Gastrocnemius medialis (tissue), 4 donors: ENCODE measurements around the gene FAM83F.

Experiments
- CTCF ChIP-seq, 5 experiments: fragments of 450-650 bp in 3 of 5; fragments of 200-600 bp in 2 of 5; sonication (generic) in 2 of 5; IDR thresholded peaks in 4 of 5; conservative IDR thresholded peaks in 1 of 5; 1 replicate in 4 of 5; 2 replicates in 1 of 5; pipeline ENCODE4 v1.5.1; 2016 to 2019; ENCODE audit warnings: antibody characterized with exemption in 5 of 5, mild to moderate bottlenecking in 3 of 5, moderate library complexity in 3 of 5
- POLR2A ChIP-seq, 2 donors: fragments of 450-650 bp; IDR thresholded peaks; one replicate each; pipeline ENCODE4 v1.6.1; 2017; ENCODE audit warnings: antibody characterized with exemption in 2 of 2, mild to moderate bottlenecking in 2 of 2, moderate library complexity in 2 of 2

GRCh38 chr22:39997939-39998726, 3.4 kb downstream of the FAM83F start:
- TF ChIP-seq CTCF (IDR thresholded peaks at IDR 0.05 in 4 of 5, conservative IDR thresholded peaks at IDR 0.05 in 1 of 5) = no peak
- TF ChIP-seq POLR2A (IDR thresholded peaks at IDR 0.05) = no peak
